ENCODE data around the gene PRR3. TPM values are rescaled to one million over a fixed set of nuclear protein-coding genes. Genes with fewer than 3 reads are reported as not detected.
A peak's percentile ranks its signal among the peaks of the same experiment; 100 is the strongest.

The PRR3 gene
- total and polyA plus RNA-seq, 9 of the 15 experiments (the other 6 are each of a cell fraction or from before 2014, with no cell fraction given): 23.5 to 59.6 (median 28.8) TPM

GRCh38 chr6:30599625-30600324 lies 42.7 kb downstream of the PRR3 start:
- no peak overlapping the region for H3K27ac ChIP-seq (ENCODE audit: extremely low read depth, low read depth, low read length)
- H3K9ac ChIP-seq (ENCODE audit: insufficient read depth in 1 of 2, low read depth in 2 of 2, low read length in 2 of 2): no peak overlapping the region
- no peak overlapping the region for H3K4me2 ChIP-seq (ENCODE audit: insufficient read depth, low read length)
- H3K27me3 ChIP-seq (ENCODE audit: control insufficient read depth in 2 of 2, insufficient read depth in 2 of 2, low read length in 2 of 2): no peaks in the 10 kb centered on the region
- TF ChIP-seq ADNP (tag; IDR thresholded peaks at IDR 0.05) (no peak), POLR2AphosphoS2 (IDR thresholded peaks at IDR 0.05; ENCODE audit: low read length) (peak; percentile 27; the same call in 1 of the 2 replicates), ARID1B (IDR thresholded peaks at IDR 0.05) (0 out of 2 replicates have a peak, but pooled peaks have one; percentile 18), CTBP1 (IDR thresholded peaks at IDR 0.05; ENCODE audit: borderline replicate concordance) (peak; percentile 32; the same call in 1 of the 2 replicates), STAG1 (CRISPR knock-in tag; IDR thresholded peaks at IDR 0.05; ENCODE audit: borderline replicate concordance) (no peak), POLR2AphosphoS5 (IDR thresholded peaks at IDR 0.05; ENCODE audit: control insufficient read depth, insufficient read depth, low read depth, low read length) (peak; percentile 8; the same call in 1 of the 2 replicates), SIRT6 (IDR thresholded peaks at IDR 0.05; ENCODE audit: low read depth, low read length) (peak; percentile 3), RAD21 (CRISPR knock-in tag; conservative IDR thresholded peaks at IDR 0.05 in 1 of 2, IDR thresholded peaks at IDR 0.05 in 1 of 2) (no peak), SOX6 (IDR thresholded peaks at IDR 0.05) (peak; percentile 42; the same call in 1 of the 2 replicates), BRF1 (IDR thresholded peaks at IDR 0.05; ENCODE audit: borderline replicate concordance, extremely low read depth, insufficient read length) (no peak), ZBTB33 (CRISPR knock-in tag; IDR thresholded peaks at IDR 0.05) (peak; percentile 84), POLR2A (conservative IDR thresholded peaks at IDR 0.05) (peak; percentile 52), LCOR (CRISPR knock-in tag; IDR thresholded peaks at IDR 0.05) (no peak), CBFA2T3 (IDR thresholded peaks at IDR 0.05) (peak; percentile 29; the same call in 1 of the 2 replicates), MYNN (IDR thresholded peaks at IDR 0.05) (peak; percentile 14), MYNN (CRISPR knock-in tag; IDR thresholded peaks at IDR 0.05) (no peak), GMEB1 (CRISPR knock-in tag; IDR thresholded peaks at IDR 0.05) (no peak), PML (IDR thresholded peaks at IDR 0.05; ENCODE audit: low read length) (peak; percentile 35; the same call in 1 of the 2 replicates)
- ChIA-PET POLR2A (interaction anchor here (0.6 to 13.5 kb wide), 9 partner anchors 8 to 55 kb away, joined by 3 to 310 read pairs (median 16); partner anchors contain the start of gene ABCF1), CTCF (ENCODE audit: low intra/inter-chr PET ratio) (no interaction called here)
- DNase-seq (ENCODE audit: extremely low read depth in 1 of 4, low spot score in 3 of 4) (peak in 1 of 4 experiments; percentile 34), FAIRE-seq (no peak), ATAC-seq (peak; percentile 10)
- WGBS (ENCODE audit: insufficient coverage, low coverage, missing lambda C conversion rate): 67% methylated on average over 13 of the region's 13 CpGs
- H3K9me1 ChIP-seq (ENCODE audit: control insufficient read depth, insufficient read depth, low read length): no peaks in the 10 kb centered on the region
- no TSS peak for BruUV-seq (replicated peaks)
- H3K79me2 ChIP-seq (ENCODE audit: control insufficient read depth, insufficient read depth, low read length): no peaks in the 10 kb centered on the region; the same call in 2 of the 3 replicates
- intact Hi-C loops (cut with micrococcal nuclease) (no loop called here), in situ Hi-C loops (cut with MboI) (loop anchor here (5.0 kb wide), 1 partner anchor 107 kb away; no protein-coding TSS in a partner anchor)
- H2AFZ ChIP-seq (ENCODE audit: low read depth, low read length): no peak overlapping the region
- H4K20me1 ChIP-seq (replicated peaks; ENCODE audit: control insufficient read depth, insufficient read depth, low read length): peaks cover 7% of the 10 kb centered on the region; the same call in 1 of the 2 replicates
- no peak overlapping the region for H3K4me3 ChIP-seq
- H3K36me3 ChIP-seq (ENCODE audit: control insufficient read depth, insufficient read depth, low read length): peaks cover 70% of the 10 kb centered on the region
- H3K9me3 ChIP-seq (replicated peaks; ENCODE audit: control insufficient read depth, insufficient read depth, low read depth, low read length): no peaks in the 10 kb centered on the region
- peaks cover 4 to 11% of the 10 kb centered on the region in 2 experiments; a peak in 4 of 5 replicates for H3K4me1 ChIP-seq (replicated peaks in 1 of 2; ENCODE audit: control insufficient read depth in 2 of 2, insufficient read depth in 2 of 2, low read length in 2 of 2)
